HCT116 (cell line): Measurements from ENCODE around the gene PTCH2. TPM values are rescaled to one million over a fixed set of nuclear protein-coding genes. Genes with fewer than 3 reads are reported as not detected.
A peak's percentile ranks its signal among the peaks of the same experiment; 100 is the strongest.

Source experiments
- ATAC-seq: fragments of 200-7000 bp; cut with Tn5 transposase; 2 replicates; pipeline ENCODE4 v1.9.1; 2020; ENCODE audit warnings: mild to moderate bottlenecking, moderate library complexity
- BruUV-seq: library from RNA; stranded (reverse); fragments of 400-500 nt; replicated peaks from 2 replicates; lab custom pipeline; 2021; lab: Mats Ljungman, UMichigan
- CTCF ChIA-PET: fragments of 300-600 bp; sonication (Branson Sonifier 250); formaldehyde crosslinking; loops from one replicate; lab custom pipeline; 2021; ENCODE audit warnings: antibody characterized with exemption; lab: Charles Lee
- POLR2A ChIA-PET: fragments of 300-600, 350-600 bp; sonication (Branson Sonifier 250); formaldehyde crosslinking; loops from one replicate; lab custom pipeline; 2021; ENCODE audit warnings: antibody characterized with exemption; lab: Charles Lee
- RAD21 ChIA-PET, 2 experiments: fragments of 300-600 bp; sonication (Branson Sonifier 250); formaldehyde crosslinking; loops; one replicate each; lab custom pipeline; 2023; ENCODE audit warnings: low total read pairs in 2 of 2; ENCODE audit not compliant: uncharacterized antibody in 2 of 2, unreplicated experiment in 2 of 2, low non-redundant PET in 1 of 2; lab: Charles Lee
- DNase-seq: peaks from one replicate; pipeline ENCODE4 v3.0.0-alpha.2; 2010; ENCODE audit warnings: low read depth, low spot score
- H2AFZ ChIP-seq: fragments of 200-600 bp; shearing (Covaris generic), sonication (generic); 2 replicates; pipeline ENCODE4 v1.6.1; 2017; ENCODE audit warnings: low read depth, mixed run types, mixed read lengths, antibody characterized with exemption, low read length; ENCODE audit not compliant: poor library complexity, severe bottlenecking
- H3K27ac ChIP-seq: 2 replicates; pipeline ENCODE4 v1.5.1; 2012; ENCODE audit warnings: low read depth, low read length
- H3K27me3 ChIP-seq: fragments of 200-600 bp; sonication (generic); 2 replicates; pipeline ENCODE4 v1.6.1; 2016; ENCODE audit warnings: mixed run types, low read length, mixed read lengths; ENCODE audit not compliant: insufficient read depth
- H3K36me3 ChIP-seq, 2 experiments: fragments of 200-500 bp in 1 of 2; fragments of 200-600 bp in 1 of 2; sonication (Bioruptor generic) in 1 of 2; sonication (generic) in 1 of 2; 2 replicates each; pipeline versions ENCODE4 v1.5.1 to v1.6.1; 2014 to 2016; ENCODE audit warnings: low read length in 2 of 2, inconsistent platforms in 1 of 2, mixed read lengths in 1 of 2, mixed run types in 1 of 2; ENCODE audit not compliant: insufficient read depth in 2 of 2, control insufficient read depth in 1 of 2
- H3K4me1 ChIP-seq, 2 experiments: fragments of 200-600 bp in 1 of 2; sonication (generic) in 1 of 2; 2 replicates each; pipeline versions ENCODE4 v1.5.1 to v1.6.1; 2012 to 2017; ENCODE audit warnings: low read length in 2 of 2, inconsistent platforms in 1 of 2, mild to moderate bottlenecking in 1 of 2, mixed read lengths in 1 of 2, mixed run types in 1 of 2, moderate library complexity in 1 of 2; ENCODE audit not compliant: insufficient read depth in 2 of 2, control insufficient read depth in 1 of 2
- H3K4me2 ChIP-seq: fragments of 200-600 bp; sonication (generic); 2 replicates; pipeline ENCODE4 v1.6.1; 2017; ENCODE audit warnings: mixed run types, low read length, mixed read lengths
- H3K4me3 ChIP-seq, 2 experiments: fragments of 200-600 bp in 1 of 2; sonication (generic) in 1 of 2; replicated peaks in 1 of 2; 2 replicates each; pipeline ENCODE4 v1.5.1; 2011 to 2016; ENCODE audit warnings: low read length in 2 of 2, control low read depth in 1 of 2, low read depth in 1 of 2, mild to moderate bottlenecking in 1 of 2, mixed read lengths in 1 of 2, mixed run types in 1 of 2
- H3K79me2 ChIP-seq: fragments of 200-600 bp; sonication (generic); 2 replicates; pipeline ENCODE4 v1.6.1; 2017; ENCODE audit warnings: mild to moderate bottlenecking, mixed run types, low read length, moderate library complexity, mixed read lengths; ENCODE audit not compliant: insufficient read depth
- H3K9ac ChIP-seq: fragments of 200-600 bp; sonication (generic); 2 replicates; pipeline ENCODE4 v1.6.1; 2016; ENCODE audit warnings: low read length, mixed read lengths
- H3K9me2 ChIP-seq: fragments of 200-600 bp; sonication (generic), shearing (Covaris generic); 2 replicates; pipeline ENCODE4 v1.6.1; 2017; ENCODE audit warnings: mixed run types, mild to moderate bottlenecking, moderate library complexity; ENCODE audit not compliant: insufficient read depth
- H3K9me3 ChIP-seq, 2 experiments: fragments of 200-500 bp in 1 of 2; fragments of 200-600 bp in 1 of 2; sonication (Bioruptor generic) in 1 of 2; sonication (generic) in 1 of 2; 2 replicates each; pipeline ENCODE4 v1.6.1; 2014 to 2017; ENCODE audit warnings: low read length in 2 of 2, mixed read lengths in 2 of 2, inconsistent platforms in 1 of 2, low read depth in 1 of 2, mild to moderate bottlenecking in 1 of 2, mixed run types in 1 of 2, moderate library complexity in 1 of 2; ENCODE audit not compliant: control insufficient read depth in 1 of 2, insufficient read depth in 1 of 2
- H4K20me1 ChIP-seq: fragments of 200-600 bp; sonication (generic), shearing (Covaris generic); 2 replicates; pipeline ENCODE4 v1.6.1; 2017; ENCODE audit warnings: mixed run types, mild to moderate bottlenecking, moderate library complexity; ENCODE audit not compliant: insufficient read depth
- CBX3 ChIP-seq: IDR thresholded peaks from 2 replicates; pipeline ENCODE4 v1.6.1; 2012; ENCODE audit warnings: low read depth
- EGR1 ChIP-seq: IDR thresholded peaks from 2 replicates; pipeline ENCODE4 v1.6.1; 2012; ENCODE audit warnings: low read depth
- JUND ChIP-seq: IDR thresholded peaks from 2 replicates; pipeline ENCODE4 v1.6.1; 2012
- YY1 ChIP-seq: IDR thresholded peaks from 2 replicates; pipeline ENCODE4 v1.6.1; 2011; ENCODE audit warnings: low read length, low read depth, moderate library complexity, mild to moderate bottlenecking; ENCODE audit not compliant: insufficient replicate concordance; ENCODE audit errors: extremely low read depth
- ZBTB33 ChIP-seq: IDR thresholded peaks from 2 replicates; pipeline ENCODE4 v1.6.1; 2011; ENCODE audit warnings: mild to moderate bottlenecking, low read length, moderate library complexity; ENCODE audit not compliant: insufficient replicate concordance; ENCODE audit errors: extremely low read depth
- intact Hi-C: fragments of 100-400 bp; cut with micrococcal nuclease; formaldehyde crosslinking; loops from 2 replicates; pipeline ENCODE4 v1.10.0; 2022
- total RNA-seq: library from RNA; stranded (reverse); gene quantifications from one replicate; pipeline ENCODE4 v1.2.1, GENCODE V29; 2021; ENCODE audit not compliant: unreplicated experiment

Gene PTCH2
- total RNA-seq, 1 experiment from 2014 or later: 1.3 TPM

- TF ChIP-seq ZBTB33 (no peak), EGR1 (no peak)
Observed at GRCh38 chr1:44842862-44843655, at the start of gene PTCH2 (continued).

- POLR2A ChIA-PET: no interaction called here
Observed at GRCh38 chr1:44890007-44890406, 47.0 kb upstream of the PTCH2 start.

More at GRCh38 chr1:44890007-44890406, 47.0 kb upstream of the PTCH2 start:
- no peaks in the 10 kb centered on the region; the same call in 1 of the 2 replicates for H3K9me2 ChIP-seq
- DNase-seq: no peak
- peaks cover 0 to 20% of the 10 kb centered on the region in 2 experiments; a peak in 1 of 4 replicates for H3K36me3 ChIP-seq
- ChIA-PET RAD21 (no interaction called here), CTCF (no interaction called here)
- no peak overlapping the region for H3K27ac ChIP-seq
- no peaks in the 10 kb centered on the region for H3K27me3 ChIP-seq
- TF ChIP-seq CBX3: peak; percentile 76
- TF ChIP-seq YY1: no peak
- TF ChIP-seq JUND: no peak
- H4K20me1 ChIP-seq: no peaks in the 10 kb centered on the region
- H3K9ac ChIP-seq: no peak overlapping the region
- peaks cover 4 to 18% of the 10 kb centered on the region in 2 experiments; a peak in 1 of 4 replicates for H3K9me3 ChIP-seq
- no peak for ATAC-seq
- intact Hi-C loops: no loop called here
- no peak overlapping the region for H3K4me2 ChIP-seq
- H3K4me3 ChIP-seq: no peak overlapping the region
- H3K4me1 ChIP-seq: no peaks in the 10 kb centered on the region
- no peaks in the 10 kb centered on the region for H3K79me2 ChIP-seq
- H2AFZ ChIP-seq: no peak overlapping the region
- BruUV-seq: no TSS peak
